Neuronal stem cell (in vitro differentiated cells): ENCODE data around the gene KCNJ1. TPM values are rescaled to one million over a fixed set of nuclear protein-coding genes. Genes with fewer than 3 reads are reported as not detected.
A peak's percentile ranks its signal among the peaks of the same experiment; 100 is the strongest.

Experiments
- DNase-seq: peaks from one replicate; pipeline ENCODE4 v3.0.0-alpha.2; 2013; ENCODE audit warnings: low spot score
- H2AFZ ChIP-seq: one replicate; pipeline ENCODE4 v1.6.1; 2013; ENCODE audit warnings: mild to moderate bottlenecking, low read length, inconsistent platforms
- H2AK5ac ChIP-seq: 2 replicates; pipeline ENCODE4 v1.6.1; 2013; ENCODE audit warnings: low read depth, mild to moderate bottlenecking, inconsistent platforms, low read length, moderate library complexity, mixed read lengths
- H2BK120ac ChIP-seq: 2 replicates; pipeline ENCODE4 v1.6.1; 2013; ENCODE audit warnings: low read depth, mild to moderate bottlenecking, inconsistent platforms, low read length, moderate library complexity, mixed read lengths
- H2BK12ac ChIP-seq: one replicate; pipeline ENCODE4 v1.6.1; 2013; ENCODE audit warnings: low read length, inconsistent platforms
- H2BK15ac ChIP-seq: 2 replicates; pipeline ENCODE4 v1.6.1; 2013; ENCODE audit warnings: mild to moderate bottlenecking, low read length, inconsistent platforms, mixed read lengths
- H2BK5ac ChIP-seq: one replicate; pipeline ENCODE4 v1.6.1; 2013; ENCODE audit warnings: inconsistent platforms, mild to moderate bottlenecking, low read length, moderate library complexity
- H3K14ac ChIP-seq: one replicate; pipeline ENCODE4 v1.6.1; 2013; ENCODE audit warnings: low read length, inconsistent platforms
- H3K18ac ChIP-seq: 2 replicates; pipeline ENCODE4 v1.6.1; 2013; ENCODE audit warnings: low read length, inconsistent platforms
- H3K23ac ChIP-seq: 2 replicates; pipeline ENCODE4 v1.6.1; 2013; ENCODE audit warnings: low read depth, mild to moderate bottlenecking, mixed read lengths, low read length, inconsistent platforms; ENCODE audit not compliant: poor library complexity
- H3K27ac ChIP-seq: replicated peaks from 3 replicates; pipeline ENCODE4 v1.5.1; 2013; ENCODE audit warnings: low read length, inconsistent platforms
- H3K27me3 ChIP-seq, 3 experiments: 2 replicates each; pipeline ENCODE4 v1.6.1; 2013; ENCODE audit warnings: low read length in 3 of 3, mild to moderate bottlenecking in 2 of 3, inconsistent platforms in 1 of 3, low read depth in 1 of 3, mixed read lengths in 1 of 3, moderate library complexity in 1 of 3; ENCODE audit not compliant: control insufficient read depth in 3 of 3, insufficient read depth in 3 of 3
- H3K36me3 ChIP-seq, 2 donors: replicated peaks in 1 of 2; 2 replicates each; pipeline ENCODE4 v1.6.1; 2013; ENCODE audit warnings: low read length in 2 of 2; ENCODE audit not compliant: control insufficient read depth in 2 of 2, insufficient read depth in 2 of 2
- H3K4ac ChIP-seq: 2 replicates; pipeline ENCODE4 v1.6.1; 2013; ENCODE audit warnings: inconsistent platforms, mild to moderate bottlenecking, low read length, moderate library complexity
- H3K4me1 ChIP-seq, 2 donors: 1 replicate in 1 of 2; 2 replicates in 1 of 2; pipeline ENCODE4 v1.6.1; 2013; ENCODE audit warnings: low read length in 2 of 2, low read depth in 1 of 2; ENCODE audit not compliant: control insufficient read depth in 2 of 2, insufficient read depth in 1 of 2
- H3K4me2 ChIP-seq: one replicate; pipeline ENCODE4 v1.6.1; 2013; ENCODE audit warnings: mild to moderate bottlenecking, low read length, inconsistent platforms; ENCODE audit not compliant: insufficient read depth, poor library complexity, severe bottlenecking
- H3K4me3 ChIP-seq, 2 donors: 2 replicates each; pipeline ENCODE4 v1.5.1; 2013; ENCODE audit warnings: low read length in 2 of 2, mild to moderate bottlenecking in 2 of 2, inconsistent platforms in 1 of 2, moderate library complexity in 1 of 2
- H3K79me1 ChIP-seq: one replicate; pipeline ENCODE4 v1.6.1; 2013; ENCODE audit warnings: low read depth, mild to moderate bottlenecking, inconsistent platforms, low read length, moderate library complexity
- H3K9ac ChIP-seq: one replicate; pipeline ENCODE4 v1.6.1; 2013; ENCODE audit warnings: mild to moderate bottlenecking, low read depth, low read length, inconsistent platforms; ENCODE audit not compliant: poor library complexity
- H3K9me3 ChIP-seq, 2 donors: replicated peaks in 1 of 2; 2 replicates each; pipeline versions ENCODE3 to v1.6.1; 2013; ENCODE audit warnings: low read length in 2 of 2, mild to moderate bottlenecking in 2 of 2, inconsistent platforms in 1 of 2, low read depth in 1 of 2, mixed read lengths in 1 of 2, moderate library complexity in 1 of 2; ENCODE audit not compliant: control insufficient read depth in 2 of 2, insufficient read depth in 1 of 2
- H4K8ac ChIP-seq: one replicate; pipeline ENCODE4 v1.6.1; 2013; ENCODE audit warnings: low read depth, mild to moderate bottlenecking, inconsistent platforms, low read length, moderate library complexity
- H4K91ac ChIP-seq: one replicate; pipeline ENCODE4 v1.6.1; 2013; ENCODE audit warnings: low read length, low read depth, mild to moderate bottlenecking, inconsistent platforms; ENCODE audit not compliant: poor library complexity
- WGBS, 2 donors: extraction: QIAGEN DNeasy Blood & Tissue Kit; methylation state at CpG; one replicate each; pipeline ENCODE4 v1.1.7; 2013; ENCODE audit warnings: missing lambda C conversion rate in 2 of 2, mixed read lengths in 1 of 2; ENCODE audit not compliant: insufficient read length in 2 of 2, insufficient replicate concordance in 1 of 2; ENCODE audit errors: extremely low coverage in 2 of 2; 5-methylcytosine and 5-hydroxymethylcytosine counted together
- polyA plus RNA-seq, 2 experiments: library from polyadenylated mRNA; stranded (reverse); fragments of 200-250 nt; gene quantifications; one replicate each; pipeline ENCODE4 v1.2.3, GENCODE V29; 2013

The KCNJ1 gene
- polyA plus RNA-seq (2013, experiment 1 of 2) = 0.07 TPM
- 0.07 TPM for polyA plus RNA-seq (2013, experiment 2 of 2)

- Histone ChIP-seq H4K91ac (no peak within 1 kb of the TSS), H3K27ac (no peak within 1 kb of the TSS), H3K14ac (no peak within 1 kb of the TSS), H3K9ac (no peak within 1 kb of the TSS), H2AFZ (peak within 1 kb of the TSS; percentile 15), H3K9me3 (peaks cover 0 to 2% of the 10 kb centered on the region in 2 donors), H3K36me3 (no peaks in the 10 kb centered on the region), H3K4me1 (peaks cover 9 to 23% of the 10 kb centered on the region in 2 donors), H2BK5ac (no peak within 1 kb of the TSS), H2BK120ac (no peak within 1 kb of the TSS), H2BK15ac (no peak within 1 kb of the TSS), H4K8ac (no peak within 1 kb of the TSS), H3K4ac (no peak within 1 kb of the TSS), H3K23ac (no peak within 1 kb of the TSS), H3K4me2 (no peak within 1 kb of the TSS), H3K27me3 (no peaks in the 10 kb centered on the region), H3K4me3 (no peak within 1 kb of the TSS), H3K79me1 (no peaks in the 10 kb centered on the region), H2AK5ac (no peak within 1 kb of the TSS), H2BK12ac (no peak within 1 kb of the TSS), H3K18ac (no peak within 1 kb of the TSS)
- WGBS, 2 donors = no CpG with 5 or more reads among the region's 8 CpGs
- no peak for DNase-seq
These were observed at the start of gene KCNJ1 for GRCh38 chr11:128867277-128867676. KCNJ1 (minus strand) TSS chr11:128867296; CDS start chr11:128840243, 27,053 bp downstream.

DNA sequence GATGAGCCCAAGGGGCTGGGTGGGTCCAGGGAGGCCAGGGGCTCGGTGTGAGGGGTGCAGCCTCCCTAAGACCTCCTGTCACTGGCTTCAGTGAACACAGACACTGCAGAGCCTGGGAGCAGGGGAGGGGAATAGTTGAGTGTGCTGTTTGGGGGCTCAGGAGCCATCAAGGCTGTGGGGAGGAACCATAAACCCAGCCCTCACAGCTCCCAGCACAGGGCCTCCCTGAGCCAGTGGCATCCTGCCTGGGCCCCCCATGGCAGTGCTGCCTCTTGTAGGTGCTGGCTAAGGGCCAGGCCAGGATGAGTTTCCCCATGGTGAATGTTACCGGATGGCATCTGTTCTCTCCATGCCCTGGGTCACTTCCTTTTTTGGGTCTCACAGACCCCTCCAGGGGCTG is 49.6 kb upstream of the KCNJ1 start:
- Histone ChIP-seq H2BK15ac (peak overlapping the region; percentile 21), H3K4me3 (no peak overlapping the region), H3K9ac (no peak overlapping the region), H3K79me1 (no peaks in the 10 kb centered on the region), H2AK5ac (peak overlapping the region; percentile 61), H3K14ac (no peak overlapping the region), H3K4me1 (peaks cover 0 to 5% of the 10 kb centered on the region in 2 donors), H3K27ac (no peak overlapping the region), H4K91ac (no peak overlapping the region), H2BK120ac (no peak overlapping the region), H2AFZ (no peak overlapping the region), H2BK5ac (no peak overlapping the region), H3K18ac (peak overlapping the region; percentile 55), H3K4ac (no peak overlapping the region), H2BK12ac (no peak overlapping the region), H3K36me3 (no peaks in the 10 kb centered on the region), H4K8ac (no peak overlapping the region), H3K4me2 (no peak overlapping the region), H3K23ac (no peak overlapping the region), H3K27me3 (peaks cover 0 to 28% (median 0%) of the 10 kb centered on the region in 3 experiments), H3K9me3 (peaks cover 0 to under 1% of the 10 kb centered on the region in 2 donors)
- DNase-seq = no peak
- no CpG with 5 or more reads among the region's 2 CpGs for WGBS, 2 donors

DNA sequence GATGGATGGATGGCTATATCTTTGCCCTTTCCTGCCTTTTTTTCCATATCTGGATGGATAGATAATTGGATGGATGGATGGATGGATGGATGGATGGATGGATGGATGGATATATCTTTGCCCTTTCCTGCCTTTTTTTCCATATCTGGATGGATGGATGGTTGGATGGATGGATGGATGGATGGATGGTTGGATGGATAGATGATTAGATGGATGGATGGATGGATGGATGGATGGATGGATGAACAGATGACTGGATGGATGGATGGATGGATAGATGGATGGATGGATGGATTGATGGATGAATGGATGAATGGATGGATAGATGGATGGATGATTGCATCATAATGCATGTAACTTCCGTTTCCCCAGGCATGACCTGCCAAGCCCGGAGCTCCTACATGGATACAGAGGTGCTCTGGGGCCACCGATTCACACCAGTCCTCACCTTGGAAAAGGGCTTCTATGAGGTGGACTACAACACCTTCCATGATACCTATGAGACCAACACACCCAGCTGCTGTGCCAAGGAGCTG is 49.0 kb upstream of the KCNJ1 start:
- no peak overlapping the region for H2AFZ ChIP-seq
- H4K91ac ChIP-seq = peak overlapping the region; percentile 13
- H3K4me3 ChIP-seq = no peak overlapping the region
- H3K4me1 ChIP-seq = peaks cover 0 to 5% of the 10 kb centered on the region in 2 donors
- no peak overlapping the region for H2BK5ac ChIP-seq
- no peak overlapping the region for H3K4me2 ChIP-seq
- no peaks in the 10 kb centered on the region for H3K36me3 ChIP-seq
- no peak overlapping the region for H3K14ac ChIP-seq
- H3K27ac ChIP-seq = no peak overlapping the region
- H3K79me1 ChIP-seq = no peaks in the 10 kb centered on the region
- peaks cover 0 to 6% of the 10 kb centered on the region in 2 donors for H3K9me3 ChIP-seq
- H2BK15ac ChIP-seq = no peak overlapping the region
- H3K4ac ChIP-seq = no peak overlapping the region
- peak overlapping the region; percentile 61 for H2AK5ac ChIP-seq
- H2BK12ac ChIP-seq = no peak overlapping the region
- no peak overlapping the region for H3K23ac ChIP-seq
- WGBS, 2 donors = no CpG with 5 or more reads among the region's 3 CpGs
- no peak overlapping the region for H3K9ac ChIP-seq
- H2BK120ac ChIP-seq = no peak overlapping the region
- no peak overlapping the region for H3K18ac ChIP-seq
- peaks cover 0 to 22% (median 0%) of the 10 kb centered on the region in 3 experiments for H3K27me3 ChIP-seq
- H4K8ac ChIP-seq = no peak overlapping the region
- no peak for DNase-seq

- Histone ChIP-seq H3K4me3 (no peak overlapping the region), H2BK120ac (no peak overlapping the region), H2BK12ac (no peak overlapping the region), H3K4me1 (peaks cover 0 to 5% of the 10 kb centered on the region in 2 donors), H3K14ac (no peak overlapping the region), H3K9ac (no peak overlapping the region), H3K27me3 (peaks cover 0 to 13% (median 0%) of the 10 kb centered on the region in 3 experiments), H3K18ac (no peak overlapping the region), H3K23ac (no peak overlapping the region), H3K4me2 (no peak overlapping the region), H3K9me3 (peaks cover 0 to 6% of the 10 kb centered on the region in 2 donors), H3K79me1 (no peaks in the 10 kb centered on the region), H3K36me3 (no peaks in the 10 kb centered on the region), H2AK5ac (no peak overlapping the region), H4K91ac (no peak overlapping the region), H2AFZ (no peak overlapping the region), H4K8ac (no peak overlapping the region), H3K4ac (no peak overlapping the region), H2BK5ac (no peak overlapping the region), H3K27ac (no peak overlapping the region), H2BK15ac (no peak overlapping the region)
- WGBS, 2 donors = no CpG with 5 or more reads among the region's 6 CpGs
- DNase-seq = no peak
These were observed 48.0 kb upstream of the KCNJ1 start for GRCh38 chr11:128915149-128915521.
